Left forelimb (tissue), 1 donor: ENCODE results near the gene PCDH9.
"Not testable (repeated sequence)": the region's sequence is repeated elsewhere in the genome, so short reads cannot be mapped to it uniquely, and the experiment has no call there.

Experiments used
- DNase-seq: peaks from one replicate; pipeline ENCODE4 v3.0.0-alpha.2; 2018; ENCODE audit warnings: low spot score

The PCDH9 gene

DNA sequence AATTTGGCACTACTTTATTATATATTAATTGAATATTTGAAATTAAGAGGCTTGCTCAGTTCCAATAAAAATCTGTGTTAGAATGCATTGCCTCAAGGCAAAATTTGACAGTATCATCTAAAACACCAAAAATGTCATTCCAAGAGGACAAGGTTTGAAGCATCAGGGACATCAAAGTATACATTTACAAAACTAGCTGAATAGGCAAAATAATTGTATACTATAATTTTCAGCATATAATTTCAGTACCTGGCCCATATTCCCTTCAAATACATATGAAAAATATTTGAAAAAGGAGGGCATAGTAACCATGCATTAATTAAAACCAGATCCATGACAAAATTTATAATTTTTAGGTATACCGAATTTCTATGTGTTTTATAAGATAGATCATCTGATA, 963.8 kb downstream of the PCDH9 start:
- DNase-seq: no peak

DNA sequence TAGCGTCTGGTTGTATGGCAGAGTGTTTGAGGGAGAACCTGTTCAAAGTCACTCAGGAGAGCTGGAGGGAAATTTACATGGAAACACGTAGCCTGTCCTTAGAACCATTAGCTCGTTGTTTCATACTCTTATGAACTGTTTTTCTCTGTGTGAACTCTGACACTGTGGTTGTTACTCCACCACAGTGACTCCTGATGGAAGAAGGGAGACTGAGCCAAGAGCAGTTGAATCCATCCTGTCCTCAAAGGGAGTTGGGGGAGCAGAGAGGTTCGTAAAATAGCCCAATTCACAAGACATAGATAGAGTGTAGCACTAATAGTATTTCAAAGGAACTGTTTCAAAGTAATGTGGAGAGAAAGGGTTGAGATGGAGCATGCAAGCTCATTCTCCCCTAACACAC, 964.8 kb downstream of the PCDH9 start:
- DNase-seq: no peak

DNA sequence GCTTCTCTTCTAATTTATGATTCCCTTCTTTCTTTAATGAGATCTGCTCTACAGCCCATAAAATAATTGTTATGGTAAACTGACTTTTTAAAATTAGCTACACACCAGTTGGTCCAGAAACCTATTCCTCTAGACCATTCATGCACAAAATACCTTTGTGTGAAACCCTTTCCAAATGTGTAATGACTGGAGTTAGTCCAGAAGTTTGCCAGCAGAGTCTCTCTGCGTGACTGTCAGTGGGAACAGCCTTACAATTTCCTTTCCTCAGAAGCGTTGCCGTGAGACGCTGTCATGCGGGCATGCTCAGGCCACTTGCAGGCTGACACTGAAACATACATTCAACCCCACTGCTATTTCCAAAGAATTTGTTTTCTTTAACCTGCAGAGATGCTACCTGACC, 965.2 kb downstream of the PCDH9 start:
- DNase-seq: no peak

DNA sequence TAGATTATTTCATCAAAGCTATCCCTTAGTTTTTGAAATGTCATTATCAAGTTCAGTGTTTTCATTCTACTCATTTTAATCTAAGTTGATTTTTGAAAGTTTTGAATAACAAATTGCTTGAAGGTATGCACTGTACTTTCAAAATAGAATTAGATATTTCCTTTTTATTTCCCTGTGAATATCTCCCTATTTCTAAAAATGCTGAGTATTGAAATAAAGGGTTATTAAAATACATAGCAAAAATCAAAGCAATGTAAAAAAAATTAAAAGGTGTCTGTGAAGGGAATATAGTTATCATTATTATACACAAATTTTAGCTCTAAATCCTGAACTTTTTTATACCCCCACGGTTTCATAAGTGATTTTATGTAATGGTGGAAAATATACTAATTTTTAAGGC, 967.8 kb downstream of the PCDH9 start:
- no peak for DNase-seq

DNA sequence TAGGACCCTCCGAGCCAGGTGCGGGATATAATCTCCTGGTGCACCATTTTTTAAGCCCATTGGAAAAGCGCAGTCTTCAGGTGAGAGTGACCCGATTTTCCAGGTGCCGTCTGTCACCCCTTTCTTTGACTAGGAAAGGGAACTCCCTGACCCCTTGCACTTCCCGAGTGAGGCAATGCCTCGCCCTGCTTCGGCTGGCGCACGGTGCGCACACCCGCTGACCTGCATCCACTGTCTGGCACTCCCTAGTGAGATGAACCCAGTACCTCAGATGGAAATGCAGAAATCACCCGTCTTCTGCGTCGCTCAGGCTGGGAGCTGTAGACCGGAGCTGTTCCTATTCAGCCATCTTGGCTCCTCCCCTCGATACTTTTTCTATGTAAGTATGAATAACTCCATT, 970.7 kb downstream of the PCDH9 start:
- not testable (repeated sequence) for DNase-seq
